ENCODE measurements around the gene FAM131B.

The FAM131B gene

GRCh38 chr7:143389316-143390103, 27.0 kb upstream of the FAM131B start:
- H3K9me3 Mint-ChIP-seq = no peaks in the 10 kb centered on the region
- H3K27ac Mint-ChIP-seq = peak overlapping the region in 1 of 2 donors; percentile 49
- H3K4me3 Mint-ChIP-seq = no peak overlapping the region
- DNase-seq (no peak), ATAC-seq (no peak)
- peaks cover 17% of the 10 kb centered on the region for H3K4me1 Mint-ChIP-seq
- H3K27me3 Mint-ChIP-seq = no peaks in the 10 kb centered on the region

DNA sequence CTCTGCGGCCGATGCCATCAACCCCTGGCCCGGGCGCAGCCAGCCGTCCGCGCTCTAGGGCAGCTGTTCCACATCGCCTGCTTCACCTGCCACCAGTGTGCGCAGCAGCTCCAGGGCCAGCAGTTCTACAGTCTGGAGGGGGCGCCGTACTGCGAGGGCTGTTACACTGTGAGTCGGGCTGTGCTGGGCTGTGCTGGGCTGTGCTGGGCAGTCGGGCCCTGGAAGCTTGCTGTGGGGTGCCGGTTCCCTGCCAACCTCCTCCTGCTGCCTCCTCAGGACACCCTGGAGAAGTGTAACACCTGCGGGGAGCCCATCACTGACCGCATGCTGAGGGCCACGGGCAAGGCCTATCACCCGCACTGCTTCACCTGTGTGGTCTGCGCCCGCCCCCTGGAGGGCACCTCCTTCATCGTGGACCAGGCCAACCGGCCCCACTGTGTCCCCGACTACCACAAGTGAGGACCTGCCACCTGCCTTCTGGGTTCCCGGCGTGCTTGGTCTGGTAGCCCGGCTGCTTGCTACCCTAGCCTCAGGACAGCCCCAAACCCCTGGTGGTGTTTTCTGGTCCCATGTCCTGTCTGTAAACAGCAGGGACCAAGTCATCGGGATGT, 26.1 kb upstream of the FAM131B start:
- Mint-ChIP-seq H3K9me3 (no peaks in the 10 kb centered on the region), H3K27ac (no peak overlapping the region), H3K4me3 (no peak overlapping the region), H3K27me3 (no peaks in the 10 kb centered on the region), H3K4me1 (peaks cover 17% of the 10 kb centered on the region)
- ATAC-seq (no peak), DNase-seq (no peak)

GRCh38 chr7:143388051-143388450, 25.5 kb upstream of the FAM131B start:
- Mint-ChIP-seq H3K9me3 (no peaks in the 10 kb centered on the region), H3K4me1 (peaks cover 17% of the 10 kb centered on the region), H3K4me3 (no peak overlapping the region), H3K27me3 (no peaks in the 10 kb centered on the region), H3K27ac (peak overlapping the region in 1 of 2 donors; percentile 13)
- ATAC-seq (no peak), DNase-seq (no peak)

DNA sequence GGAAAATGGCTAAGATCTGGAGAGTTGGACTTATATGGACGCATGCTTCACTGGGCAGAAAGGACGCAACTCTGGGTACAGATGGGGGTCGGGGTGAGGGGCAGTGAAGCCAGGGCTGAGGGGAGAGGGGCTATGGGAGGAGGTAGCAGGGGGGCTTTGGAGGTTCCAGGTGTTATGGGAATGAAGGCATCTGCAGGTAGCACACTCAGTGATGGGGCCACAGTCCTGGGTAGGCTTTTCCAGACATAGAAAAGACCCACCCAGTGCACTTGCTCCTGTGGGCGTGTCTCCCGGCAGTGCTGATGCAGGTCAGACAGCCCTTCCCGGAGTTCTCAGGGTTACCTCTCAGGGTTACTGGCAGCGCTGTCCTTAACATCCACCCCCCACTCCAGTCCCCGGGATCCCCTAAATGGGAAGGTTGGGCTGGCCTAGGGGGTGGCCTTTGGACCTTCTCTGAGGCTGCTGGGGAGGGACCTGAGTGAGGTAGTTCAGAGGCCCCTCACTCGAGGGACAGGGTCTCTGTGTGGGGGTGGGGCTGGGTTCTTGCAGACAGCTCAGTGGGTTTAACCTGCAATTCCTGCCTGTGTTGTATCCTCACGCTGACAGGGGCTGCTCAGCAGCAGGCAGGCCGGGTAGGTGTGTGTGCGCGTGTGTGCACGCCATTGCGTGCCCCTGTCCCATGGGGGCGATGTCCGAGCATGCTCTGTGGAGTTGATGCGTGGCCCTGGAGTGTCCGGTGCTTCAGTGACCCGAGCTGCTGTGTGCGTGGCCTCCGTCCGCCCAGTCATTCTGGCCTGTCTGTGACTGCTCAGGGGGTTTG, 24.9 kb upstream of the FAM131B start:
- Mint-ChIP-seq H3K27ac (peak overlapping the region in 1 of 2 donors; percentile 13), H3K27me3 (no peaks in the 10 kb centered on the region), H3K4me1 (peaks cover 17% of the 10 kb centered on the region), H3K9me3 (no peaks in the 10 kb centered on the region), H3K4me3 (no peak overlapping the region)
- DNase-seq = no peak
- ATAC-seq = peak; percentile 10

- DNase-seq (no peak), ATAC-seq (peak; percentile 36)
- H3K27ac Mint-ChIP-seq = no peak overlapping the region
- H3K4me3 Mint-ChIP-seq = no peak overlapping the region
- no peaks in the 10 kb centered on the region for H3K27me3 Mint-ChIP-seq
- peaks cover 17% of the 10 kb centered on the region for H3K4me1 Mint-ChIP-seq
- H3K9me3 Mint-ChIP-seq = no peaks in the 10 kb centered on the region
These were observed 23.6 kb upstream of the FAM131B start for GRCh38 chr7:143385891-143386781.

DNA sequence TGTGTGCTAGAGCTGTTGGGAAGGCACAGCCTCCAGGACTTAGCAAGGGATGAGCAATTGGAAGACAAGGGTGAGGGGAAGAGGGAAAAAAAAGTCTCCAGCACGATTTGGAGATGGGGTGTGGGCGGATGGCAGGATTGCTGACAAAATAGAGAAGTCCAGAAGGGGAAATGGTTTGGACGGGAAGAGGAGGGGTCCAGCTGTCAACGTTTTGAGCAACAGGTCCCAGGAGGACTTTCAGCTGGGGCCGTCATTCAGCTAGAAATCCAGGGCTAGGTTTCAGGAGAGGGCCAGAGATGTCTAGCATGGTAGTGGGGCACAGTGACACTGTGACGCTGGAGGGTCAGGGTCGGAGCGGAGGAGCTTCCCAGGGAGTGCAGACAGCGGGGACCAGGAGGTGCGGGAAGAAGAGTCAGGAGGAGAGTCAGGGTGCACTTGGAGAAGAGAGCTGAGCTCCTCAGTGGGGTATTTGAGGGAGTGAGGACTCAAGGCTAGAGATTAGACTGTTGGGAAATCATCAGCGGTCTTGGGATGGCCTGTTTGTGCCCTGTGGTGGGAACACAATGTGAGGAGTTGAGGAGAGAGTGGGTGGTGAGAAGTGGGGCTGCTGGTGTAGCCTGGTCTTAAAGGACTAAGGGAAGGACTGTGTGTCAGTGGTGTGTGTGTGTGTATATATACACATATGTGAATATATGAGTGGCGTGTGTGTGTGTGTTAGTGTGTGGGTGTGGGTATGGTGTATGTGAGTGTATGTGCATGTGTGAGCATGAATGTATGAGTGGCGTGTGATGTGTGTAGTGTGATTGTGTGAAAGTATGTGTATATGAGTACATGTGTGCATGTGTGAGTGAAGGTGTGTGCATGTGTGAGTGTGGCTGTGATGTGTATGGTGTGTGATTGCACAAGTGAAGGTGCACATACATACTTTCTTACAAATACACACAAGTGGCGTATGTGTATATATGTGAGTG, 22.4 kb upstream of the FAM131B start:
- no peak overlapping the region for H3K27ac Mint-ChIP-seq
- DNase-seq (no peak), ATAC-seq (no peak)
- no peaks in the 10 kb centered on the region for H3K27me3 Mint-ChIP-seq
- H3K9me3 Mint-ChIP-seq = no peaks in the 10 kb centered on the region
- peaks cover 13% of the 10 kb centered on the region for H3K4me1 Mint-ChIP-seq
- H3K4me3 Mint-ChIP-seq = no peak overlapping the region

DNA sequence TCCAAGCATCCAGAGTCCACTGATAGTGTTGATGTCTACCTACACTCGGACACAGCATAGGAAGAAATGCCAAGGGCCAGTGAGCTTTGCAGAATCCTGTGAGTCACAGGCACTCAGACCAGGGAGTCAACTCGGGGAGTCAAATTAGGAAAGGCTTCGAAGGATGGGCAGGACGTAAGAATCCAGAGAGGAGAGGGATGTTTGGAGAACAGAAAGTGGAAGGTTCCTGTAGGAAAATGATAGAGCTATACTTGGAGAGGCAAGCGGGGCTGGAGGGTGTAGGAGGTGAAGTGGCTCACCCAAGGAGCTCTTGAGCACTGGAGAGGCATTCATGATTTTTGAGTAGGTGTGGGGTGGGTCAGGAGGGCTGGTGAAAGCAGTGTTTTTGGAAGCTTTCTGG, 21.6 kb upstream of the FAM131B start:
- ATAC-seq (no peak), DNase-seq (no peak)
- no peak overlapping the region for H3K4me3 Mint-ChIP-seq
- H3K27ac Mint-ChIP-seq = no peak overlapping the region
- H3K4me1 Mint-ChIP-seq = peaks cover 13% of the 10 kb centered on the region
- H3K27me3 Mint-ChIP-seq = no peaks in the 10 kb centered on the region
- no peaks in the 10 kb centered on the region for H3K9me3 Mint-ChIP-seq

DNA sequence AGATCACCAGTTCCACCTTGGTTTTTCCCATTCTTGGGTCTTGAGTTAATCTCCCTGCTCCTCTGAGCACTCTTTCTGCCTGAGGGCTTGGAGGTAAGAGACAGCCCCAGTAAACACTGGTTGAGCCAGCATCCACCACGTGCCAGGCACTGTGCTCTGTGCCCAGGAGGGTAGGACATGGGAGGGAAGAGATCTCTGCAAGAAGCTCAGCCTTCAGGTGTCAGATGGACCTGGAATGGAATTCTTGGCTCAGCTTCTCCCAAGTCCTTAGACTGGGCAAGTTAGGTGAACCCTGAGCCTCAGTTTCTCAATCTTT, 21.1 kb upstream of the FAM131B start:
- DNase-seq (no peak), ATAC-seq (no peak)
- H3K9me3 Mint-ChIP-seq = no peaks in the 10 kb centered on the region
- H3K4me3 Mint-ChIP-seq = peak overlapping the region in 1 of 2 donors; percentile 79
- peaks cover 14% of the 10 kb centered on the region for H3K4me1 Mint-ChIP-seq
- H3K27ac Mint-ChIP-seq = no peak overlapping the region
- no peaks in the 10 kb centered on the region for H3K27me3 Mint-ChIP-seq

GRCh38 chr7:143382791-143383641, 20.5 kb upstream of the FAM131B start:
- no peaks in the 10 kb centered on the region for H3K9me3 Mint-ChIP-seq
- no peaks in the 10 kb centered on the region for H3K27me3 Mint-ChIP-seq
- H3K4me3 Mint-ChIP-seq = peak overlapping the region; percentile 64 to 79
- H3K4me1 Mint-ChIP-seq = peaks cover 20% of the 10 kb centered on the region
- DNase-seq (no peak), ATAC-seq (no peak)
- H3K27ac Mint-ChIP-seq = peak overlapping the region in 1 of 2 donors; percentile 43

GRCh38 chr7:143382126-143382790, 19.7 kb upstream of the FAM131B start:
- ATAC-seq (no peak), DNase-seq (no peak)
- Mint-ChIP-seq H3K27ac (peak overlapping the region in 1 of 2 donors; percentile 13), H3K27me3 (no peaks in the 10 kb centered on the region), H3K4me3 (peak overlapping the region; percentile 64 to 79), H3K4me1 (peaks cover 24% of the 10 kb centered on the region), H3K9me3 (no peaks in the 10 kb centered on the region)

DNA sequence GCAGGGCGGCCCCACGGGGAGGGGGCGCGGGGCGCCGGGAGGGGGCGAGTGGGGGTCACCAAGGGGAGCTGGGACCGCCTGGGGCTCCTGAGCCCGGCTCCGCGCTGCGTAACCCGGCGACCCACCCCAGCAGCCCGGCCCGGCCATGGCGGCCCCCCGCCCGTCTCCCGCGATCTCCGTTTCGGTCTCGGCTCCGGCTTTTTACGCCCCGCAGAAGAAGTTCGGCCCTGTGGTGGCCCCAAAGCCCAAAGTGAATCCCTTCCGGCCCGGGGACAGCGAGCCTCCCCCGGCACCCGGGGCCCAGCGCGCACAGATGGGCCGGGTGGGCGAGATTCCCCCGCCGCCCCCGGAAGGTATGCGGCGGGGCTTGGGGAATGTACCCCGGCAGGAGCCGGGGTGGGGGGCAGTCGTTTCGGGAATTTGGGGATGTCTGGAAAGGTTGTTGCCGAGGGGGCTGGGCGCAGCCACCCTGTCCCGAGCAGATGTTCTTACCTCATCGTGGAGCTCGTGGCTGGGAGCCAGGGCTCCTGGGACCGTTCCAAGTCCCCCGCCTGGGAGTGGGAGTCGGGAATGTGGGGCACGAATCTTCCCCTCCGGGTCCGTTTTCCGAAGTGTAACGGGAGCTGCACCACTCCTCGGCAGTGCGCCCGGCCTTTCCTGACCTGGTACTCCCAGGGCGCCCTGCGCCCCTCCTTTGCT, 19.1 kb upstream of the FAM131B start:
- Mint-ChIP-seq H3K27ac (no peak overlapping the region), H3K4me1 (peaks cover 31% of the 10 kb centered on the region)
- peak; percentile 19 for ATAC-seq

DNA sequence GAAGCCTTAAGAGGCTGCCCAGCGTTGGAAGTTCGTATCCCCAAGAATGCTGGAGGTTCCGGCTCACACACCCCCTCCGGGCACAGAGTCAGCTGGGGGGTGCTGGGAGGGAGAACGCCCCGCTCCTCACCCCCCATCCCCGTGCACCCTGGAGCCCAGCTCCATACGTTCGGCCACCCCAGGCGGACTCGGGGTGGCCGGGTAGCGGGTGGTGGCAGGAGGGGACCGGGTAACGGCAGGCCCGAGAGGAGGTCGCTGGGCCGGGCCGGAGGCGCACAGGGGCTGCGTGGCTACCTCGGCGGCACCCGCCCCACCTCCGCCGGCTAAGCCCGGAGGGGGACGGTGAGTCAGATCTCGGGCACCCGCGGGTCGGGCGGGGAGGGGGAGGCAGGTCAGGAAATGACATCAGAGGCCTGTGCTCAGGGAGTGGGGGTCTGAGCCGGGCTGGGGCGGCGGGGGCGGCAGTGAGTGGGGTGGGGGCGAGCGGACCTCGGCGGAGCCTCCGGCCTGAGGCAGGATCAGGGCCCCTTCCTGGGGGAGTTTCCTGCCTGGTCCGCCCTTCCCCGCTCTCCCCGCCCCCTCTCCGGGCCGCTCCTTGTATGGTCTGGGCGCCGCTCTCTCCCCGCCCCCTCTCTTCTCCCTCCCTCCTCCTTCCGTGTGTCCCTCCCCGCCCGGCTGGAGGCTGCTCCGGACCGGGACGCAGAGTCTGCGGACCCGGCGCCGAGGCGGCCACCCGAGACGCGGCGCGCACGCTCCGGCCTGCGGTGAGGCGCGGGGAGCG, 18.3 kb upstream of the FAM131B start, which contains the start of gene ZYX:
Gene ZYX, plus strand, starts transcription at position 700 of the 781 bp plus-strand sequence. CDS start 227 bp downstream, outside the sequence.
- no peaks in the 10 kb centered on the region for H3K27me3 Mint-ChIP-seq
- DNase-seq (peak; percentile 89 to 93), ATAC-seq (peak; percentile 82)
- no peaks in the 10 kb centered on the region for H3K9me3 Mint-ChIP-seq
- peaks cover 38% of the 10 kb centered on the region for H3K4me1 Mint-ChIP-seq
- peak within 1 kb of the TSS; percentile 97 for H3K27ac Mint-ChIP-seq
- H3K4me3 Mint-ChIP-seq = peak within 1 kb of the TSS; percentile 80 to 92

More for the DNA sequence above, 19.1 kb upstream of the FAM131B start:
- no peak for DNase-seq
- no peaks in the 10 kb centered on the region for H3K27me3 Mint-ChIP-seq
- H3K9me3 Mint-ChIP-seq = no peaks in the 10 kb centered on the region
- H3K4me3 Mint-ChIP-seq = peak overlapping the region; percentile 64 to 79
